Measurements from ENCODE around the gene CTAGE4. TPM values are rescaled to one million over a fixed set of nuclear protein-coding genes. Genes with fewer than 3 reads are reported as not detected.
"Not testable (repeated sequence)": the region's sequence is repeated elsewhere in the genome, so short reads cannot be mapped to it uniquely, and the experiment has no call there.

CTAGE4 gene
- total RNA-seq, 1 donor from 2014 or later, result not detected

DNA sequence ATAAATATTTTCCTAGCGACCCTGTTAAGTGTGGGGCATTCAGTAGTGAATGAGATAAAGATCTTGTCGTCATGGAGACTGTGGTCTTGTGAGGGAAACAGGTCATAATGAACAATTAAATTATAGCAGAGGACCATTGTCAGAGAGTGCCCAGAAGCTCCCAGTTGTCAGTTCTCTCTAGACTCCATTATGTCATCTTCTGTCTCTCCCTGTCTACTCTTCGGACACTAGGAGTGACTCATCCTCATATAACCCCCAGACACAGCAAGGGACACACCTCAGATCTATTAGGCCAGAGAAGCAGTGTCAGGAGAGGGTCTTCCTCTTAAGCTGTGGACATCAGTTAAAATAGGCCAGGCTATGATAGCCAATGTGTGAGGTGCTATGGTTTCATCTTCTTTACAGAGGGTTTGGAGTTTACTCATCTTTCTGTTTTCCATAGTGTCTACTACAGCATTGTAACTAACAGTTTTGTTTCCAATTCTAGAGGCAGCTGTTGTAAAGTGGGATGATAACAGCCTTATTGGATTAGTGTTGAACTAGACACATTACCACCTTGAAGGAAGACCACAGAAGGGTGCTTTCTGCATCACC, 5.4 kb downstream of the CTAGE4 start:
- H3K36me3 Mint-ChIP-seq (ENCODE audit: low read depth); ATAC-seq (ENCODE audit: low read depth); H3K4me1 Mint-ChIP-seq; H3K4me3 Mint-ChIP-seq; DNase-seq; H3K27me3 Mint-ChIP-seq; H3K27ac Mint-ChIP-seq; intact Hi-C loops (cut with micrococcal nuclease); CTCF ChIA-PET; POLR2A ChIA-PET; H3K9me3 Mint-ChIP-seq: not testable (repeated sequence)

DNA sequence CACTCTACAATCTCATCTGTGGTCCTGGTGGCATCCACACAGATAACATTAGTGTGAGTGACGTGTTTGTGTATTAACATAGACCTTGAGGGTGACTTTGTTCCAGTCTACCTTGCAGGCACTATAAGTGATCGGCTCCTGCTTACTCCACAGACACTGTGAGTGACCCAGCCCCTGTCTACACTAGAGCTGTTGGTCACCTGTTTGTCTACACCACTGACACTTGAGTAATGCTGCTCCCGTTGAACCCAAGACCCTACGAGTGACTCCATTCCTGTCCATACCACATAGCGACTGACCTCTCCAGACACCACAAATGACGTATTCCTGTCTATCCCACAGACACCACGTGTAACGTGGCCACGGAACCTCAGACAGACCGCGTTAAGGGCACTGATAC, 10.5 kb downstream of the CTAGE4 start:
- H3K27ac Mint-ChIP-seq; H3K27me3 Mint-ChIP-seq; ATAC-seq (ENCODE audit: low read depth); H3K4me1 Mint-ChIP-seq; CTCF ChIA-PET; H3K36me3 Mint-ChIP-seq (ENCODE audit: low read depth); H3K9me3 Mint-ChIP-seq; POLR2A ChIA-PET; intact Hi-C loops (cut with micrococcal nuclease); H3K4me3 Mint-ChIP-seq; DNase-seq: not testable (repeated sequence)

DNA sequence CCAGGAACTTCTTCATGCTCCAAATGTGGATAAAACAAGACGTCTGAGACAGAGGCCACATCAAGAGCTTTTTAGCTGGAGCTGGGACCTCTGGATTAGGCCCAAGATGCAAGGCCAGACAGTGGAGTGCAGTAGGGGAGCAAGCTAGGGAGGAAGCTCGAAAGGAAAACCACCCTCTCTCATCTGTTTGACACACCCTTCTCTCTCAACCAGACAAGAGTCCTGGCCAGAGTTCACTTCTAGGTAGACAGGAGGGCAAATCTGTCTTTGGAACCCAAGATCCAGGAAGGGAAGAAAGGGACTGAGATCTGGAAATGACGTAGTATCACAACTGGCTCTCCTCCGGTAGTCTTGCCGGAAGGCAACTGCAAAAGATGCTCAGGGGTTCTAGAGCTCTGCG, 11.2 kb downstream of the CTAGE4 start:
- H3K9me3 Mint-ChIP-seq; POLR2A ChIA-PET; H3K36me3 Mint-ChIP-seq (ENCODE audit: low read depth); H3K4me1 Mint-ChIP-seq; H3K4me3 Mint-ChIP-seq; intact Hi-C loops (cut with micrococcal nuclease); H3K27ac Mint-ChIP-seq; DNase-seq; H3K27me3 Mint-ChIP-seq; ATAC-seq (ENCODE audit: low read depth); CTCF ChIA-PET: not testable (repeated sequence)

DNA sequence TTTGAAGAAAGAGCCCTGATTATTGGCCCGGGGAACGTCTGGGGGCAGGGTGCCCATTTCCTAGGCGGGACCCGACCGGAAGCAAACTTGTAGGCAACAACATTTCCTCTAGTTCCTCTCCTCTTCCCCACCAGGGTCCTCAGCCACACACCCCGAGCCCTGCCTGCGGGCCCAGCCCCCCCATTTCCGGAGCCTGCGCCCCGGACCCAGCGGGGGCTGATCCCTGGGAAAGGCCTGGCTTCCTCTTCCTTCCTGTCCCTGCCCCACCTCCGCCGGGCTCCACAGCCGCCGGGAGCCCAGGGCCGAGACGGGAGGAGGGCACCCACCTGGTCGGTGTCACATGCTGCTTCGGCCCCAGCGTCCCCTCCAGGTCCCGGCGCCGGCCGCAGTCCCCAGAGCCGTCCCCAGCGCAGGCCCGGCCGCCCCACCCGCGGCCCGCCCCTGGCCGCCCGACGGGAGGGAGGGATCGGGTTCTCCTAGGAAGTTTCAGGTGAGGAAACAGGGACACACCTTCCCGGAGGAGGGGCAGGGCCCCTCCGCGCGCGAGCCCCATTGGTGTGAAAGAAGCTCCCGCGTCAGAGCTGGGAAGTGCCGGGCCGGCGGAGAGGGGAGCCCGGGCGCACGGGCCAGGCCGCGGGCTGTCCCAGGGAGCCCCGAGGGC, 12.1 kb downstream of the CTAGE4 start, which contains the start of gene ARHGEF35:
Gene ARHGEF35 (minus strand): TSS at position 622 of the 661 bp plus-strand sequence. CDS start 7,450 bp downstream, outside the sequence.
- H3K27ac Mint-ChIP-seq; H3K9me3 Mint-ChIP-seq; H3K4me1 Mint-ChIP-seq; intact Hi-C loops (cut with micrococcal nuclease); CTCF ChIA-PET; DNase-seq; H3K36me3 Mint-ChIP-seq (ENCODE audit: low read depth); H3K27me3 Mint-ChIP-seq; POLR2A ChIA-PET: not testable (repeated sequence)
- peak; percentile 66 for ATAC-seq (ENCODE audit: low read depth)
- H3K4me3 Mint-ChIP-seq, result peak within 1 kb of the TSS; percentile 50

- POLR2A ChIA-PET; DNase-seq; H3K27me3 Mint-ChIP-seq; H3K4me1 Mint-ChIP-seq; CTCF ChIA-PET; H3K27ac Mint-ChIP-seq; H3K9me3 Mint-ChIP-seq; H3K36me3 Mint-ChIP-seq (ENCODE audit: low read depth); H3K4me3 Mint-ChIP-seq; intact Hi-C loops (cut with micrococcal nuclease); ATAC-seq (ENCODE audit: low read depth): not testable (repeated sequence)
These were observed 15.7 kb downstream of the CTAGE4 start for GRCh38 chr7:144198934-144199333.

DNA sequence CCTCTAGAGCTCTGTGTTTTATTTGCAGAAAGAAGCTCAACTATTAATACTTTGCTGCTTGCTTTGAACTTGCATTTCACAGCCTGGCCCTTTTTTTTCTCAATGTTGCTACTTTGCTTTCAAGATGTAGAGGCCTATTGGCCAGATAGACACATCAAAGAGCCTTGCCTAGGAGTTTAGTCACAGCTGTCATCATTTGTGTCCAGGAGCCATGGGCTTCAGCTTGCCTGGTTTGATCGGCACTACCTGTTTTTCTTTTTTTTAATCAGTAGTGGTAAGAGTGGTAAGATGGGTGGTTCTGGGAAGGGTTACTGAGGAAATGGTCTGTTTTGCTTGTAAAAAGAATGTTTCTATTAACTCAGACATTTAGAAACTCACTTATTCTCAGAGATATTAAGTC, 18.7 kb downstream of the CTAGE4 start:
- H3K4me1 Mint-ChIP-seq; H3K36me3 Mint-ChIP-seq (ENCODE audit: low read depth); H3K9me3 Mint-ChIP-seq; POLR2A ChIA-PET; ATAC-seq (ENCODE audit: low read depth); H3K27ac Mint-ChIP-seq; H3K4me3 Mint-ChIP-seq; intact Hi-C loops (cut with micrococcal nuclease); H3K27me3 Mint-ChIP-seq; DNase-seq; CTCF ChIA-PET: not testable (repeated sequence)

GRCh38 chr7:144203086-144203485, 19.8 kb downstream of the CTAGE4 start:
- intact Hi-C loops (cut with micrococcal nuclease); H3K9me3 Mint-ChIP-seq; H3K4me1 Mint-ChIP-seq; ATAC-seq (ENCODE audit: low read depth); DNase-seq; POLR2A ChIA-PET; H3K27me3 Mint-ChIP-seq; H3K27ac Mint-ChIP-seq; H3K36me3 Mint-ChIP-seq (ENCODE audit: low read depth); H3K4me3 Mint-ChIP-seq; CTCF ChIA-PET: not testable (repeated sequence)

- POLR2A ChIA-PET; H3K4me3 Mint-ChIP-seq; H3K36me3 Mint-ChIP-seq (ENCODE audit: low read depth); H3K27me3 Mint-ChIP-seq; H3K27ac Mint-ChIP-seq; ATAC-seq (ENCODE audit: low read depth); H3K4me1 Mint-ChIP-seq; DNase-seq; intact Hi-C loops (cut with micrococcal nuclease); CTCF ChIA-PET; H3K9me3 Mint-ChIP-seq: not testable (repeated sequence)
These were observed 22.0 kb downstream of the CTAGE4 start for GRCh38 chr7:144205306-144205705.

DNA sequence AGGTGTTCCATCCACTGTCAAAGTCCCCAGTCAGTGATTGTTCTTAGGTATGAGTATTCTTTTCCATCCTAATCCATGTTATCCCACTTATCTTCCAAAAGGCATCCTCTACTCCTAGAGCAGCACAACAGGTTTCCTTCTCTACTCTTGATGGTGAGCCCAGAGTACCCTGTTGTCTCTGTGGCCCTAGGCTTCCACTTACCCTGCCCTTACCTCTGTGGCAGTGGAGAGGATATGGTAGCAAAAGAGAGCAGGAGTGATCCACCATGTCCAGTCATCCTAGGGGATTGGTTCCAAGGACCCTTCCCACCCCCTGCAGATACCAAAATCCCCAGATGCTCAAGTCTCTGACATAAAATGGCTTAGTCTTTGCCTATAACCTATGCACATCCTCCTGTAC, 33.9 kb downstream of the CTAGE4 start:
- POLR2A ChIA-PET, result not testable (repeated sequence)

DNA sequence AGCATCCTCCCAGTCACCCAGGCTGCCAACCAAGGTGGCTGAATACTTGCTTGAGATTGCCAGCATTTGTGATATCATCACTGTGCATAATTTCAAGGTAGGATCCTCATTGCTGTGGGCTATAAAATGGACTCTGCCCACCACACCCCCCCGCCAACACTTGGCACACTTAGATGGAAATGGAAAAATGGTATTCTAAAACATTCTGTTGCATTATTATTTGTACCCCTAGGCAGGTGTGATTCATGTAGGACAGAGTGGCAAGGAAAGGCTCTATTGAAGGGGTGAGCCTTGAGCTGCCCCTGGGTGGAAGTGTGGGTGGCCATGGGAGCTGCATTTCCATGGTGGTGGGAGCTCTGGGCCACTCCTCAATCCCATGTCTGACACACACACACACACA, 35.3 kb downstream of the CTAGE4 start:
- DNase-seq; H3K4me3 Mint-ChIP-seq; H3K9me3 Mint-ChIP-seq; H3K4me1 Mint-ChIP-seq; H3K36me3 Mint-ChIP-seq (ENCODE audit: low read depth); ATAC-seq (ENCODE audit: low read depth); H3K27ac Mint-ChIP-seq; intact Hi-C loops (cut with micrococcal nuclease); CTCF ChIA-PET; H3K27me3 Mint-ChIP-seq: not testable (repeated sequence)
- POLR2A ChIA-PET, result interaction anchor here (0.7 kb wide), 1 partner anchor 311 kb away, joined by 4 read pairs; no protein-coding TSS in a partner anchor

More for the DNA sequence above, 33.9 kb downstream of the CTAGE4 start:
- H3K36me3 Mint-ChIP-seq (ENCODE audit: low read depth); DNase-seq; ATAC-seq (ENCODE audit: low read depth); H3K27ac Mint-ChIP-seq; H3K27me3 Mint-ChIP-seq; CTCF ChIA-PET; intact Hi-C loops (cut with micrococcal nuclease); H3K4me3 Mint-ChIP-seq; H3K9me3 Mint-ChIP-seq; H3K4me1 Mint-ChIP-seq: not testable (repeated sequence)

- H3K27me3 Mint-ChIP-seq; H3K36me3 Mint-ChIP-seq (ENCODE audit: low read depth); intact Hi-C loops (cut with micrococcal nuclease); H3K9me3 Mint-ChIP-seq; H3K4me3 Mint-ChIP-seq; CTCF ChIA-PET; H3K4me1 Mint-ChIP-seq; DNase-seq; H3K27ac Mint-ChIP-seq: not testable (repeated sequence)
- ATAC-seq (ENCODE audit: low read depth), result peak; percentile 40
- POLR2A ChIA-PET, result interaction anchor here (0.7 kb wide), 1 partner anchor 311 kb away, joined by 4 read pairs; no protein-coding TSS in a partner anchor
These were observed 35.9 kb downstream of the CTAGE4 start for GRCh38 chr7:144219149-144219548.

- DNase-seq; ATAC-seq (ENCODE audit: low read depth); H3K9me3 Mint-ChIP-seq; H3K4me3 Mint-ChIP-seq; POLR2A ChIA-PET; intact Hi-C loops (cut with micrococcal nuclease); H3K27ac Mint-ChIP-seq; H3K36me3 Mint-ChIP-seq (ENCODE audit: low read depth); H3K4me1 Mint-ChIP-seq; CTCF ChIA-PET; H3K27me3 Mint-ChIP-seq: not testable (repeated sequence)
These were observed 37.3 kb downstream of the CTAGE4 start for GRCh38 chr7:144220531-144220930.
